Right cardiac atrium (tissue), 5 donors: ENCODE data around the gene EML2. TPM values are rescaled to one million over a fixed set of nuclear protein-coding genes. Genes with fewer than 3 reads are reported as not detected.
A peak's percentile ranks its signal among the peaks of the same experiment; 100 is the strongest.

Experiments used
- ATAC-seq, 2 donors: fragments of 200-7000 bp; cut with Tn5 transposase; one replicate each; pipeline versions ENCODE4 v1.8.0 to v1.9.1; 2020; ENCODE audit warnings: moderate library complexity in 2 of 2, mild to moderate bottlenecking in 1 of 2
- DNase-seq, 3 donors: peaks; one replicate each; pipeline ENCODE4 v3.0.0-alpha.2; 2020
- H3K27ac ChIP-seq: one replicate; pipeline ENCODE4 v1.5.1; 2013; ENCODE audit warnings: mild to moderate bottlenecking, low read length, control low read depth, moderate library complexity
- H3K27me3 ChIP-seq: one replicate; pipeline ENCODE4 v1.6.1; 2013; ENCODE audit not compliant: control insufficient read depth, insufficient read depth
- H3K4me1 ChIP-seq: one replicate; pipeline ENCODE4 v1.6.1; 2013; ENCODE audit warnings: low read length; ENCODE audit not compliant: control insufficient read depth, insufficient read depth
- H3K4me3 ChIP-seq: one replicate; pipeline ENCODE4 v1.5.1; 2013; ENCODE audit warnings: low read length, control low read depth
- H3K9me3 ChIP-seq: one replicate; pipeline ENCODE4 v1.6.1; 2013; ENCODE audit warnings: low read length; ENCODE audit not compliant: control insufficient read depth
- WGBS: extraction: QIAGEN DNeasy Blood & Tissue Kit; methylation state at CpG from one replicate; pipeline ENCODE4 v1.1.7; 2013; 5-methylcytosine and 5-hydroxymethylcytosine counted together
- intact Hi-C, 4 donors: fragments of 100-400 bp; cut with DNase I; formaldehyde crosslinking; loops; one replicate each; pipeline versions ENCODE4 v1.11.0 to v1.14.0; 2022 to 2023
- polyA plus RNA-seq: library from polyadenylated mRNA; stranded (reverse); fragments of 200-250 nt; gene quantifications from one replicate; pipeline ENCODE4 v1.2.3, GENCODE V29; 2013
- total RNA-seq, 4 donors: library from RNA; stranded (reverse); fragmentation: NEBNext Ultra II Directional; extraction: Animal tissue kit (Norgen Biotek cat#: 25700); gene quantifications; one replicate each; pipeline ENCODE4 v1.2.1, GENCODE V29; 2021
- donor health status: healthy with polysubstance abuse.
- donor health status: DM: no; HTN: yes; CAD: no.
- donor health status: DM: no; HTN: no; CAD: no.
- donor health status: DM: no; HTN: yes; CAD: no; lungs with severe emphysema.
- donor health status: DM: yes; HTN: yes; CAD: no.

The EML2 gene
- total and polyA plus RNA-seq, 5 donors, result 19.0 to 37.9 (median 31.6) TPM

- H3K27me3 ChIP-seq, result no peaks in the 10 kb centered on the region
- H3K4me3 ChIP-seq, result peak overlapping the region; percentile 20
- H3K27ac ChIP-seq, result no peak overlapping the region
- H3K4me1 ChIP-seq, result no peaks in the 10 kb centered on the region
- ATAC-seq (peak; percentile 81 to 88), DNase-seq (peak; percentile 85 to 93 (median 86))
- 11% methylated on average over 42 of the region's 42 CpGs for WGBS
- intact Hi-C loops, result no loop called here
- H3K9me3 ChIP-seq, result no peaks in the 10 kb centered on the region
Observed at GRCh38 chr19:45670670-45671453, 31.7 kb upstream of the EML2 start.

DNA sequence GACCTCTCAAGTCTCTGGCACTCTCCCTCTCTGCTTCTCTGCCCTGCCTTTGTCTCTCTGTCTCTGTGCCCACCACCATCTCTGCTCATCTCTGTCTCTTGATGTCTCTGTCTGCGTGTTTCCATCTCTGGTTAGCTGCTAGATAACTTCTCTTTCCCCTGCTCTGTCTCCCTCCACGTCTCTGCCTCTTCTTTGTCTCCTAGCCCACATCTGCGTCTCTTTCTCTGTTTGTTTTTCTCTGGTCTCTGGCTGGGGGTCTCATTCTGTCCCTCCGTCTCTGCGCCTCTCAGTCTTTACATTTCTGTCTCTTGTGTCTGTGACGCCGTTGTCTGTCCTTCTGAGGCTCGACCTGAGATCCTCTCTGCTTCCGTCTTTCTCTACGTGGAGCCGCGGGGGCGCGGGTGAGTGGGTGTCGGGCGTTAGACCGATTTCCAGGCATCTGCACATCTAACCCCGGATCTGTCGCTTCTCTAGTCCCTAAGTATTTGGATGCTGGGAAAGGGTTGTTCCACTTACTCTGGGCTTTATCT is 29.2 kb upstream of the EML2 start:
- Histone ChIP-seq H3K9me3 (no peaks in the 10 kb centered on the region), H3K27me3 (no peaks in the 10 kb centered on the region), H3K27ac (peak overlapping the region; percentile 43), H3K4me1 (no peaks in the 10 kb centered on the region), H3K4me3 (peak overlapping the region; percentile 72)
- DNase-seq, result no peak
- intact Hi-C loops, result no loop called here
- under 1% methylated on average over 19 of the region's 19 CpGs for WGBS
- no peak for ATAC-seq

GRCh38 chr19:45667620-45668341 is 28.6 kb upstream of the EML2 start, which contains the start of gene GIPR:
Gene GIPR, plus strand, starts transcription at chr19:45668221. Its CDS starts 1,300 bp downstream, at chr19:45669521.
- no peaks in the 10 kb centered on the region for H3K27me3 ChIP-seq
- intact Hi-C loops, result no loop called here
- 10% methylated on average over 15 of the region's 15 CpGs for WGBS
- ATAC-seq, result peak; percentile 49 to 60
- H3K27ac ChIP-seq, result peak within 1 kb of the TSS; percentile 43
- H3K4me1 ChIP-seq, result no peaks in the 10 kb centered on the region
- peak within 1 kb of the TSS; percentile 72 for H3K4me3 ChIP-seq
- no peaks in the 10 kb centered on the region for H3K9me3 ChIP-seq
- DNase-seq, result peak; percentile 62 to 89 (median 82)

DNA sequence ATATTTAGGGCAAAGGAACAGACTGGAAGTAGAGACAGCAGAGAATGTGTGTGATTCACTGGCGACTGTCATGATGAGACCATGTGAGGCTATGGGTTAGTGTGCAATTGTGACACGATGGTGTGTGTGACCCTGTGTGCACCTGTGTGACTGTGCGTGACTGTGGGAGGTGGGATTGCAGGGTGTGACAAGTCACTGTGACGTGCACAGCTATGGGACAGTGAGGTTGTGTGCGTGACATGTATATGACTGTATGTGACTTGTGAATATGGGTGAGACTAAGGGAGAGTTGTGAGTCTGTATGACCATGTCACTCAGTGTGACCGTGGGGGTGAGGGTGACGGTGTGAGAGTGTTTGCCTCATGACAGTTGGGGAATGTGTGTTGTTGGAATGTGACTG is 25.4 kb upstream of the EML2 start:
- ATAC-seq, result no peak
- 58% methylated on average over 7 of the region's 7 CpGs for WGBS
- Histone ChIP-seq H3K4me3 (no peak overlapping the region), H3K27me3 (no peaks in the 10 kb centered on the region), H3K4me1 (no peaks in the 10 kb centered on the region), H3K27ac (no peak overlapping the region), H3K9me3 (no peaks in the 10 kb centered on the region)
- DNase-seq, result no peak
- intact Hi-C loops, result no loop called here

- H3K4me1 ChIP-seq, result no peaks in the 10 kb centered on the region
- H3K27ac ChIP-seq, result no peak overlapping the region
- no peaks in the 10 kb centered on the region for H3K9me3 ChIP-seq
- intact Hi-C loops, result no loop called here
- ATAC-seq (no peak), DNase-seq (no peak)
- 89% methylated on average over 1 of the region's 1 CpG for WGBS
- H3K4me3 ChIP-seq, result no peak overlapping the region
- H3K27me3 ChIP-seq, result no peaks in the 10 kb centered on the region
Observed at GRCh38 chr19:45663800-45664199, 24.6 kb upstream of the EML2 start.

- Histone ChIP-seq H3K4me3 (no peak overlapping the region), H3K27me3 (no peaks in the 10 kb centered on the region), H3K9me3 (no peaks in the 10 kb centered on the region), H3K27ac (no peak overlapping the region), H3K4me1 (no peaks in the 10 kb centered on the region)
- no peak for ATAC-seq
- 43% methylated on average over 8 of the region's 8 CpGs for WGBS
- DNase-seq, result no peak
- intact Hi-C loops, result no loop called here
Observed at GRCh38 chr19:45660636-45661035, 21.4 kb upstream of the EML2 start.

DNA sequence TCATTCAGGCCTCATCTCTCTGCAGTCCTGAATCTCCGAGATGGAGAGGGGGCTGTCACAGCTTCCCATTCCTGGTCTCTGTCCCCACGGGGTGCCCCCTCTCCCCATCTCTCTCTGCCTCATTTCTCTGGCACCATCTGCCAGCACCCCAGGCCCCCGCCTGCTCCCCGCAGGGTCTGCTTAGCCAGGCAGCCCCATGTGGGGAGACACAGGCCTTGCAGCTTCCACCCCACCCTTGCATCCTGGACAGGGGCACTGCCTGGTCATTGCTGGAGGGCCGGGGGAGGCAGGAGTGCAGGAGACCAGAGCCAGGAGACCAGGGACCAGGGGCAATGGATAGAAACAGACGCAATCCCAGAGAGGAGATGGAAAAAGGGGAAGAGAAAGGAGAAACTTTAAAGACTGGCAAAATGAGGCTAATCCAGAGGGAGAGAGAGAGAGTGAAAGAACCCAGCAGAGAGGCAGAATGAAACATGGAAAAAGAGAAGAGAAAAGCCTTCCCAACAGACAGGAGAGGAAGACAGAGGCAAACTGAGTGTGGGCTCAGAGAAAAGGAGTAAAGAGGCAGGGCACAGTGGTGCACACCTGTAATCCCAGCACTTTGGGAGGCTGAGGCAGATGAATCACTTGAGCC is 20.0 kb upstream of the EML2 start:
- H3K27me3 ChIP-seq, result no peaks in the 10 kb centered on the region
- no peaks in the 10 kb centered on the region for H3K9me3 ChIP-seq
- no peak overlapping the region for H3K27ac ChIP-seq
- no peak for ATAC-seq
- DNase-seq, result peak in 1 of 3 donors; percentile 31
- WGBS, result 68% methylated on average over 6 of the region's 6 CpGs
- H3K4me1 ChIP-seq, result no peaks in the 10 kb centered on the region
- intact Hi-C loops, result no loop called here
- H3K4me3 ChIP-seq, result no peak overlapping the region

GRCh38 chr19:45657520-45658167 is 18.4 kb upstream of the EML2 start:
- ATAC-seq (no peak), DNase-seq (no peak)
- 32% methylated on average over 14 of the region's 14 CpGs for WGBS
- H3K27ac ChIP-seq, result no peak overlapping the region
- intact Hi-C loops, result no loop called here
- H3K9me3 ChIP-seq, result no peaks in the 10 kb centered on the region
- H3K4me1 ChIP-seq, result no peaks in the 10 kb centered on the region
- H3K4me3 ChIP-seq, result no peak overlapping the region
- no peaks in the 10 kb centered on the region for H3K27me3 ChIP-seq

DNA sequence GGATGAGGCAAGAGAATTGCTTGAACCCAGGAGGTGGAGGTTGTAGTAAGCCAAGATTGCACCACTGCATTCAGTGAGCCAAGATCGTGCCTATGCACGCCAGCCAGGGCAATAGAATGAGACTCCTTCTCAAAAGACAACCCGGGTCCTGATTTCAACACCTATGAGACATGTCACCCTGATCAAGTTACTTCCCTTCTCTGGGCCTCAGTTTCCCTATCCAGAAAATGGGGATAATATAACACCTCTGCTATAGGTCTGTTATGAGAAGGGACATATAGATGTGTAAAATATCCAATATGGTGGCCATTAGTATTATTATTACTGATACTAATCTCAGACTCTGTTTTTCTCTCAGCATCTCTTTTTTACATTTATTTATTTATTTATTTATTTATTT is 15.9 kb upstream of the EML2 start:
- no peak for ATAC-seq
- Histone ChIP-seq H3K9me3 (no peaks in the 10 kb centered on the region), H3K27me3 (no peaks in the 10 kb centered on the region), H3K4me3 (no peak overlapping the region), H3K27ac (no peak overlapping the region), H3K4me1 (no peaks in the 10 kb centered on the region)
- intact Hi-C loops, result no loop called here
- DNase-seq, result no peak
- 33% methylated on average over 3 of the region's 3 CpGs for WGBS

- ATAC-seq (no peak), DNase-seq (peak in 1 of 3 donors; percentile 6)
- Histone ChIP-seq H3K4me3 (no peak overlapping the region), H3K27me3 (no peaks in the 10 kb centered on the region), H3K4me1 (no peaks in the 10 kb centered on the region), H3K9me3 (no peaks in the 10 kb centered on the region), H3K27ac (no peak overlapping the region)
- WGBS, result 32% methylated on average over 5 of the region's 5 CpGs
- intact Hi-C loops, result no loop called here
Observed at GRCh38 chr19:45653634-45654033, 14.4 kb upstream of the EML2 start.
